ENCODE data around the gene COL5A1. TPM values are rescaled to one million over a fixed set of nuclear protein-coding genes. Genes with fewer than 3 reads are reported as not detected.
"Not testable (repeated sequence)": the region's sequence is repeated elsewhere in the genome, so short reads cannot be mapped to it uniquely, and the experiment has no call there.

Gene COL5A1
- total RNA-seq, 1 donor = 295 TPM

- no peak for DNase-seq (ENCODE audit: low read depth)
- no peak for TF ChIP-seq CTCF (IDR thresholded peaks at IDR 0.05; ENCODE audit: insufficient read depth, low read depth, low read length)
- no peak overlapping the region for H3K4me3 ChIP-seq (ENCODE audit: low read depth, low read length)
Observed at GRCh38 chr9:134682026-134682425, 40.4 kb downstream of the COL5A1 start.

- no peak for DNase-seq (ENCODE audit: low read depth)
- H3K4me3 ChIP-seq (ENCODE audit: low read depth, low read length) = no peak overlapping the region
- no peak for TF ChIP-seq CTCF (IDR thresholded peaks at IDR 0.05; ENCODE audit: insufficient read depth, low read depth, low read length)
Observed at GRCh38 chr9:134682651-134683364, 41.2 kb downstream of the COL5A1 start.

GRCh38 chr9:134683714-134684374 is 42.2 kb downstream of the COL5A1 start:
- H3K4me3 ChIP-seq (ENCODE audit: low read depth, low read length) = no peak overlapping the region
- no peak for DNase-seq (ENCODE audit: low read depth)
- TF ChIP-seq CTCF (IDR thresholded peaks at IDR 0.05; ENCODE audit: insufficient read depth, low read depth, low read length) = no peak

GRCh38 chr9:134684375-134684723 is 42.7 kb downstream of the COL5A1 start:
- no peak for TF ChIP-seq CTCF (IDR thresholded peaks at IDR 0.05; ENCODE audit: insufficient read depth, low read depth, low read length)
- H3K4me3 ChIP-seq (ENCODE audit: low read depth, low read length) = no peak overlapping the region
- no peak for DNase-seq (ENCODE audit: low read depth)

GRCh38 chr9:134684941-134685340 is 43.3 kb downstream of the COL5A1 start:
- H3K4me3 ChIP-seq (ENCODE audit: low read depth, low read length); DNase-seq (ENCODE audit: low read depth): not testable (repeated sequence)

- TF ChIP-seq CTCF (IDR thresholded peaks at IDR 0.05; ENCODE audit: insufficient read depth, low read depth, low read length) = no peak
- no peak for DNase-seq (ENCODE audit: low read depth)
- no peak overlapping the region for H3K4me3 ChIP-seq (ENCODE audit: low read depth, low read length)
Observed at GRCh38 chr9:134685784-134686183, 44.2 kb downstream of the COL5A1 start.

GRCh38 chr9:134686896-134687295 is 45.3 kb downstream of the COL5A1 start:
- no peak for DNase-seq (ENCODE audit: low read depth)
- no peak for TF ChIP-seq CTCF (IDR thresholded peaks at IDR 0.05; ENCODE audit: insufficient read depth, low read depth, low read length)
- no peak overlapping the region for H3K4me3 ChIP-seq (ENCODE audit: low read depth, low read length)

Measured in fibroblast of villous mesenchyme (primary cell).